Stimulated activated CD4-positive, alpha-beta T cell treated with anti-CD3 and anti-CD28 coated beads, Interleukin-1b, Interleukin-23, amount 100 ng/mL, for 48 hours (primary cell): Measurements from ENCODE around the gene SLC1A2.

Source experiments
- DNase-seq: peaks from one replicate; pipeline ENCODE4 v3.0.0-alpha.2; 2020

The SLC1A2 gene

DNA sequence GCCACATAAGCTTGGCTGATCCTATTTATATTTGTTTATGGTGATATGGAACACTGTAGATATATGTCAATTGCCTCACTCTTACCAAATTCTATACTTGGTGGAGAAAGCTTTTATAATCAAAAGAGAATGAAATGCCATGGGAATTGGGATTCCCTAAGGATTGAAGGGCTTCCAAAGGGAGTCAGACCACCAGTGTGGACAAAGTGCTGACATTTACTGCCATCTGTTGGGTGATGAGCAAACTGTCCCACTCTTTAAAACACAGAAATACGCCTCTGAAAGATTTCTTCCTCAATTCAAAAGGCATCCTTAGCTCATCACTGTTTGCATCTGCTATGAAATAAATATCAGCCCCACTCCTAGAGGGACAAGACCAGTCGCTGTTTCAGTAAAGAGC lies 7.1 kb downstream of the SLC1A2 start:
- no peak for DNase-seq

DNA sequence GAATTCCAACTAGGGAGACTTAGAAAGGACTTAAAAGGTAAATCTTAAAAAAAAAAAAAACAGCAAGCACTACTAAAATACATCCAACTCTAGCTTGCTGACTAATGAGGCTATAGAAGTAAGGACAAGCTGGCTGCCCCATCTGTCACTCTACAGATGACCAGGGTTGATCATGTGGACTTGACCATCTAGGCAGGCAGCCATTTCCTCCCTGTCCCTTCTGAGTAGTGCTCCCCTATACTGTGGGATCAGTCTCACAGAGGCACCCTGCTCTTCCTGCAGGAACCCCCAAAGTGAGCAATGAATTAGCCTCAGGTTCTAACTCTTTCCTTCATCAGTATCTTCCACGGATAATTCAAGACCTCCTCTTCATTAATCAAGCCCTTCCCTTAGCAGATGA lies 12.3 kb downstream of the SLC1A2 start:
- DNase-seq = no peak

DNA sequence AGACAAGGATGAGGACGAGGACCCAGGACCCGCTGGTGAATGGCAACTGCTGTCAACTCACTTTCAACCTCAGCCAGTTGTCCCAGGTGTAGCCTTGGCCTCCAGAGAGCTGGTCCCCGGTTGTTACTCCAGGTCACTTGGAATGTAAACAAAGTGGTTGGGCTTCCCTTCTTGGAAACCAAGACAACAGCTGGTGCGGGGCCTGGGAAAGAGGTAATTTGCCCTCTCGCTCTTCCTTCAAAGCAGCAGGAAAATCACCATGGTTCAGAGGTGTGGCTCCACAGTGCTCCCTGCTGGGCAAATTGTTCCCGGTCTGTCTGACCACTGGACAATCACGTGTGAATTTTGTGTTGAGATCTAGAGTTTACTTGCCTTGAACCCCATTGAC lies 15.0 kb downstream of the SLC1A2 start:
- DNase-seq = no peak

DNA sequence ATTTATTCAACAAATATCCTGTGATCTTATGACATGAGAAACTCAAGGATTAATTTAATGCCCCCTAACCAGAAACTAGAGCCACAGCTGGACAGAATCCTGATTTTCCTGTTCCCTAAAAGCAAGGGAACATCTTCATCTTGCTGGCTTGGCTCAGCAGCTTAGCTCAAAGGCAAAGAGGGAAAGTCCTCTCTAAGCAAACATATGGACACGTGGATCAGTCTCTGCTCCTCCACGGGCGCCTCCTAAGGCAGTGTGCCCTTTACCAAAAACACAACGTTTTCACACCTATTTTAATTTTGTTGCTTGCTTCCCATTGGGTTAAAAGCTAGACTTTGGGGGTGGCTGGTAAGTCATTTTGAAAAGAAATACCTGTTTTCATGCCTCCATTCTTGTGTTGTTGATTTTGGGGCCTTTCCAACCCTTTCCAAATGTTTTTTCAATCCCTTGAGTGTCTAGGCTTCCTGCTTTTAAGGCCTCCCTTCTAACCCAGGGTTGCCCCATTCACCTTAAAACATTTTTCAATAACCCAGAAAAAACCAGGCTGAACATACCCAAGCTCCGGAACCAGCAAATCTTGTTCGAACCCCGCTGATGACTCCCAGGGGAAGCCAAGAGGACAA lies 15.5 kb downstream of the SLC1A2 start:
- DNase-seq = no peak

DNA sequence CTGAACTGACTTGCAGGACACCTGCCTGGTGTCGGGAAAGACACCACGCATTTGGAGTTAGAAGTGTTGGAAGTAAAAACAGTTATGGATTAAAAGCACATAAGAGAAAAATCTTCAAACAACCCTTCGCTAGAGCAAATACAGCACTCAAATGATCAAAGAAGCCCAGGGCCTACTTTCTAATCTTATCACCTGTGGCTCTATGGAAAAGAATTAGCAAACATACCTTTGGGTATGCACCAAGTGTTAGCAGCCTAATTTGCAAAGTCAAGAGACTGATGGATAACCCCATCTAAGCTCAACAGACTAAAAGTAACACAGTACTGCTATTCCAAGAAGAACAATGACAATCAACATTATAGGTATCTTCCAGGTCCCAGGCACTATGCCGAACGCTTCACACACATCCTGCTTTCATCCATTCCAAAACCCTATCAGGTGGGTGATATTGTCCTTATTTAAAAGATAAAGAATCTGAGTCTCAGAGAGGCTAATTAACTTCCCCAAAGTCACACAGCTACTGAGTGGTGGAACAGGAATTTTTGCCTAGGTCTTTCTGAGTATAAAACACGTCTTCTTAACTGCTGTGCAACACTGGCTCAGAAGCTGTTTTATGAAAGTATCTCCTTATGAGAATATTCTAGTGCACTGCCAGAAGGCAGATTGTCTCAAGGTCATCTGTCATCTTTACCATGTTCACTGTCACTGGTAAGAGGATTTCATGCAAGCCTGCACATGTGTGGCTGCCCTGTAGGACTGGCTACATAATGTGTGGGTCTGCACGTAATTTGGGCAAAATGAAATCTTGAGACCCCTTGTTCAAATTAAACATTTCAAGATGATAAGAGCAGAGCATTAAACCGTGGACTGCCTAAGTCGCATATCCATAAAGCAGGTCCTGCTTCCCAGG lies 16.4 kb downstream of the SLC1A2 start:
- no peak for DNase-seq

DNA sequence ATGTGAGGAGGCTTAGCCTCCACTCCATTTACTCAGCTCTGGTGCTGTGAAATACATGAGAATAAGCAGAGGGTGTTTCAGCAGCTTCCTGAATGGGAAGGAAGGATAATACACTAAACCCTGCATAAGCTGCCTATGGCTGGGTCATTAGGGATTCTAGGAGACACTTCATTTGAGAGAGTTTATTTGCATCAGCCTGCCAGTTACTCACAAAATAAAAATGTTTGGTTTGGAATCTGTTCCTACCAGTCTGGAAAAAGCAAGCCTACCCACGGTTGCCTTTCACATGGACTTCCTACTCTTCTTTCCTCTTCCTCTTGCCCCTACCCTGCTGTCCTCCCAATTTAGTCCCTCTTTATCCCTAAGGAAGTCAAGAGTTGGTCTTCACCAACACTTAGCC lies 20.5 kb downstream of the SLC1A2 start:
- DNase-seq = no peak

DNA sequence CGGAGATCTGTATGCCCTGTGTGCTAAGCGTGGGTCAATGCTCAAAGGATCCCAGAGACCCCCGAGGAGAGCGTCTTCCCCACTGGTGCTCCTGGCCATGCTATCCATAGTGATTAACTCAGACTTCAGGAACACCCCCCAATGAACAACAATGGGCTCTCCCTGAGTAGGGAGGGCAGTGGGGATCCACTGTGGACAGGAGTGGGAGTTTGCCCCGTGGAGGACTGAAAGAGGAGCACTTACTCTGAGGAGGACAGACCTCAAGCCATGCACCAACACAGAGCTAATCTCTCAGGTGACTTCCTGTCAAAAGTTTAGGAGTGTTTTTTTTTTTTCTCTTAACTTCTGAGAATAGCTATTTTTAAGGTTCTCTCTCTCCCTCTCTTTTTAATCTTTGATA lies 24.4 kb downstream of the SLC1A2 start:
- no peak for DNase-seq

DNA sequence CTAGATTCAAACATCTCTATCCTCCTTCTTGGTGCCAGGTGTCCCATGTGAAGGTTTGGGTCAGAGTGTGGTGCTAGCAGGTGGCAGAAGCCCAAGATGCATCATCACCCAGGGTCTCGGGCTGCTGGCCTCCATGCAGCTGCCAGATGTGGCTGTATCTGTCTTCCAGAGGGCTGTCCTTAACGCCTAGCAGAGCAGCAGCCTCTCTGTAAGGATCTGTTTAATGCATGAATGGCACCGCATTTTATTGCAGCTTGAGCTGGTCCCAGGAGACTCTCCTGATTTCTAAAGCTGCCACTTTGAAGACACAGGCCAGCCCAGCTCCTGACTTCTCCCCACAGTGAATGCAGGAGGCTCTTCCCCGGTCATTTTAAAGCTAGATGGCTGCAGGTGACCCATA lies 26.3 kb downstream of the SLC1A2 start:
- DNase-seq = no peak

DNA sequence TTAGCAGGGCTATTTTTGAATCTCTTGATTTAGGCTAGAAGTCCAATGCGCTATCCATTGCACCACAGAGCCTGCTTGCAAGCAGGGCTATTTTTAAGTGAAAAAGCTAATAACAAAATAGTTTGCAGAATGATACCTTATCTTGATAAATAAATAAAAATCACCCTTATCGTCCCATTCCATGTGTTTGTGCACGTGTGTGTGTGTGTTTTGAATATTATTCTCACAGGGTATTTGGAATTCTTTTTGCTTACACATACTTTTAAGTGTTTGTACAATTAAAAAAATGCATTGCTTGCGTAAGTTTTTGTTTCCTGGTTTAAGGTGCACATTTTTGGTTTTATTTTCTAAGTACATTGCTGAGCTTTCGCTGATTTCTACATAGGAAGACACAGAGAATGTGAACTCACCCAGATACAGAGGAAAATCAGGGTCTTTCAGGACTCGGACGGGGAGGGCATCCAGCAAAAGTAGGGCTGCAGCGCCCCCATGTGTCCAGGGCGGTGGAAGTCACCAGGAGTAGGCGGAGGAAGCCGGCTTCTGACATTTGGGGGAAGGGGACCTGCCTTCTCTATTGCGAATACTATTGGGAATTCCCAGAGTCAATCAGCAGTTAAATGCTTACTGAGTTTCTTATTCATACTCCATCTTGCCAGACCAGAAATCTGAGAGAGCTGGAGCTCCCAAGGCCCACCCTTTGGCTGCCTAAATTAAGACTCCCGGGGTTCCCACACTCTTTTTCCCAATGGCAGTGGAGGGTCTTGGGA lies 27.3 kb downstream of the SLC1A2 start:
- DNase-seq = peak; percentile 81

DNA sequence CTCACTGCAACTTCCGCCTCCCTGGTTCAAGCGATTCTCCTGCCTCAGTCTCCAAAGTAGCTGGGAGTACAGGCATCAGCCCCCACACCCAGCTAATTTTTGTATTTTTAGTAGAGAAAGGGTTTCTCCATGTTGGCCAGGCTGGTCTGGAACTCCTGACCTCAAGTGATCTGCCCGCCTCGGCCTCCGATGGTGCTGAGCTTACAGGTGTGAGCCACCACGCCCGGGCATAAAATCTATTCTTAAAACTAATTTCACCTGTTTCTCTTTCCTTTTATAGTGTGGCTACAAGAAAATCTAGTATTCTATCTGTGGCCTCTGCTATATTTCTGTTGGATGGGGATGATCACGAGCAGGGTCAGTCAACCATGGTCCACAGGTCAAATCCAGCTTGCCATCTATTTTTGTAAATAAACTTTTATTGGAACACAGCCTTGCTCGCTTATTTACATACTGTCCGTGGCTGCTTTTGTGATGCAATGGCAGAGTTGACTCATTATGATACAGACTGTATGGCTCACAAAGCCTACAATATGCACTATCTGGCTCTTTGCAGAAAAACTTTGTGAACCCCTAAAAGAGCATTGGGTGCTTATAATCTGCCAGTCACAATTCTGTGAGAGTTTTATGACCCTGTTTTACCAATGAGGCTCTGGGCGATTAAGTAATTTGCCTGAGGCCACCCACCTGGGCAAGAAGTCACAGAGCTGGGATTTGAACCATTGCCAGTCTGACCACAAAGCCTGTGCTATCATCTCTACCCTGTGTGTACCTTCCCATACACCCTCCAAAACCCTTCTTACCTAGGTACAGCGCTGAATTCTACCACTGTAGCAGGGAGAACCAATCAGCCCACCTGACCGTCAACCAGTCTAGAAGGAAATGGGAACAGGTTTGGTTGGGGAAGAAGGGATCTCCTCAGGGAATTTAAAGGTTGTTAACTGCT lies 28.3 kb downstream of the SLC1A2 start:
- DNase-seq = peak; percentile 50

DNA sequence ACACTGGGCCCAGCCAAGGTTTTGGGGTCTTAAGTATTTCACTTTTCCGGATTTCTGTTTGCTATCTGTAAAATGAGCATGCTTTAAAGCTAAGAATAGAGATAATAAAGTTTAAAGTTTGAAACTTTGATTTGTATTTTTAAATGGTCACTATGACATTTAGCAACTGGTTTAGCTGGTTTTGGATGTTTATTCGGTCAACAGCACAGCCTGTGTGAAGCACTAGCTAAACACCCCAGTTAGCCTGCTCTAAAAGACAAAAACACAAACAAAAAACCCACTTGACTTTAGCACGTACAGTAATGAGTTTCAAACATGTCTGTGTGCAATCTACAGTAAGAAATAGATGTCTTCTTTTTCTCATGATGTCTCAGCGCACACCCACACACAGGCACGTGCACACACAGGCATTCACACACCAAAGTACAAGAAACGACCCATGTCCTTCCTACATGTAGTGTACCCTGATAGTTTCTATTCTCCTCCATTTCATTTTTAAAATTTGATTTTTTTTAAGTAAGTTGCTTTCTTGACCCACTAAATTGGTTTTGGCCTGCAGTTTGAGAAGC lies 29.4 kb downstream of the SLC1A2 start:
- peak; percentile 60 for DNase-seq

DNA sequence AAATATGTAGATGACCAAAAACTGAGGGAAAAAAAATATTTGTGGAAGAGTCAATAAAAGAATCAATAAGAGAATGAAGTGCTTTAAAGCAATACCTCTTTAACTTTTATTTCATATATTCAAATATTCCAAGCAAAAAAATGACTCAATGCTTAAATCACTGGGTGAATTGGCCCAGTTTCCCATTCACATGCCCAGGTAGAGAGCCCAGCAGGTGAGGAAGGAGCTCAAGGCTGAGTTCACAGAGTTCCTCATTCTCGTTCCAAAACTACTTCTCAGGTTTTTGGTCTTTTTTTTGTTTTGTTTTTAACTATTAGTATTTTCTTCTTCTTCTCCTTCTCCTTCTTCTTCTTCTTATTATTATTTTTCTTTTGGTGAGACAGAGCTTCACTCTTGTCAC lies 30.2 kb downstream of the SLC1A2 start:
- no peak for DNase-seq

DNA sequence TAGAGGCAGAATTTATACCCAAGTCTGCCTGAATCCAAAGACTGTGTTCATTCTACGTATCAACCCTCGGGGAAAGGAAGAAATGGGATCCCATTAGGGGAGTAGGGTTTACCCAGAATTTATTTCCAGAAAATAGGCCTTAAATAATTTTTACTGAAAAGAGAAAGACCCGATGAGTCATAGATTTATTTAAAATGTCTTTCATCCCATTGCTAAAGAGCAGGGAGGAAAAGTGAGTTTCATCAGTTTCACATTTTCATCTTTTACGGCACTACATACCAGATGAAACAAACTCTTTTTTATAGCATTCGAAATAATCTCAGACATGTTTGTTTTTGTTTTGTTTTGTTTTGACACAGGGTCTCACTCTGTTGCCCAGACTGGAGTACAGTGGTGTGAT lies 31.3 kb downstream of the SLC1A2 start:
- DNase-seq = no peak

DNA sequence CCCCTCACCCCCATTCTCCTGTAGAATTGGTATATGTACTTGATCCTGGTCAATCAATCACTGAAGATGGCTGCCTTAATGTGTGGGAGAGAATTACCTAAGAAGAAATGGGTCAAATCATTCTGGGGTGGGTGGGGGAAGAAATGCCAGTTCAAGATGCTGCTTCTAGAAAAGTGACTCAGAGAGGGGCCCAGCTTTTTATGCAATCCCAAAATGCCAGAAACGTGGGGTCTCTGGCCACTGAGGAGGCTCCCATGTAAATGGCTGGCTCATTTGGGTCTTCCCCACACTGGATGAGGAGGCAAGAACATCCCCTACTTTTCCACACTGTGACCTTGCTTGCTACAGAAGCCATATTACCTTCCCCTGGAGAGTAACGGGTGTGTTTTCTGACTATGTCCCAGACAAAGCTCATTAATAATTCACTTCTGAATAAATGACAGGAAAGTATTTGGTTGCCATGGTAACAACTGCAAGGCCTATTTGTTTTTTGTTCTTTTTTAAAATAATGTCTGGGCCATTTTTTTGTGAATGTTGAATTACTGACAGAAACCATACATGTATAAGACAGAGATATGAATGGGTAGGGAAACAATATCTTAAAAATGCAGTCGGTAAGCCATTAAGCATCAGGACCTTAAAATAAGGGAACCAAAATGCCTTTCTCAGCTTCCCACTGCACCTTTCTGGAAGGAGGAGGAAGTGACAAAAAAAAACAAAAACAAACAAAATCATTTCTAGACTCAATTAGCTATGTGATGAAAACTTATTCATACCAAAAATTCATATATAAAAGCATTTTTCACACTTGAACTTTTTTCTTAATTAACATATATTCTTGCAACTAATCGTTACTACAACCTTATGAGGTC lies 32.0 kb downstream of the SLC1A2 start:
- no peak for DNase-seq

DNA sequence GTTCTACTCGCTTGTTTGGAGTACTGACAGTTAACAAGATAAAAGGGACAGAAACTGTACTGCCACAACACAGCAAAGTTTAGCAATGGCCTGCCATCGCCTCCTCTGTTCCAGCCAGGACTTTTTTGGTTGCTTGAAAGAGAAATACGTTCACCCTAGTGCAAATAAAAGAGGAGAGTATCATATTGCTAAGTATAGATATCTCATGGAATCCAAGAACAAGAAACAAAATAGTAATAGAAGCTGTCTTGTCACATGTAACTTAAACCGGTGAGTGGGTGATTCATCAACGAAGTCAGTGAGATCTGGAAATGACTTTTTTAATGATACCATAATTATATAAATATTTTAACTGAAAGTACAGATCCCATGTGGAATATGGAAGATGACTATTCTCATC lies 35.4 kb downstream of the SLC1A2 start:
- DNase-seq = no peak

DNA sequence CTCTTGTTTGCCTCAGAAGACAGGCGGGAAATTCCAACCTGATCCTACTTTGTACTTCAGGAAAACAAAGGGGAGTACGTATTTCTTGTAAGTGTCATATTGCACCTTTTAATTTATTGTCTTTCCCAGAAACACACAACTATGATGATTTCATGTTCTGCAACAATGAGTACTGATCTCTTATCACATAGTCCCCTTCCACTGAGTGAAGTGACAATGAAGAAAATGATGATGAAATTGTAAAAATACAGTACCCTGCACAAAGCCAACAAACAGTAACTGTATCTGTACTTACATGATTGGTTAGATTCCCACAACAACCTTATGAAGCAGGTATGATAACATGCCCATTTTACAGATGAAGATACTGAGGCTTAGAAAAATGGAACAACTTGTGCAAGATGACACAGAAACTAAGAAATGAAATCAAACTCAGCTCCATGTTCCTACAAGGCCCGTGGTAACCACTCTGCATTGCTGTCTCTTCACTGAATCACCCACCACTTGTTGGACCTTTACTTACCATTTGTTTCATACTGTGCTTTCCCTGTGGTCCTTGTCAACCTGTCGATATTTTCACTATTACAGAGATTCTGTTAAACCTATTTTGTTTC lies 37.5 kb downstream of the SLC1A2 start:
- DNase-seq = no peak

DNA sequence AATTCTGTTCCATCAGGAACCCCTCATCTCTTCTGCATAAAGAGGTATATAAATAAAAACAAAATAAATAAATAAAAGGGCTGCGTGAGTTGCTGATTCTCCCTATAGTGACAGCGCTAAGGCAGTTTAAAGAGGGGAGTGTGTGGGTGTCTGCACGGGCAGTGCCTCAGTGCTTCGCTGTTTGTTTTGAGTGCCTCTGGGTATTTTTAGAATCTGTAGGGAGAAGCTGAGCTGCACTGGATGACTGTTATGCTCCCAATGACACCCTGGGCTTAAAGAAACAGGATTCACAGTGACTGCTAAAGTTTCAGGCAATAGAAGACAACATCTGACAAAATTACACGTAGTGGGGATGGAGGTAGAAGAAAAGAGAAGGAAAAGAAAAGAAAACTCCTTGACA lies 38.8 kb downstream of the SLC1A2 start:
- DNase-seq = no peak

DNA sequence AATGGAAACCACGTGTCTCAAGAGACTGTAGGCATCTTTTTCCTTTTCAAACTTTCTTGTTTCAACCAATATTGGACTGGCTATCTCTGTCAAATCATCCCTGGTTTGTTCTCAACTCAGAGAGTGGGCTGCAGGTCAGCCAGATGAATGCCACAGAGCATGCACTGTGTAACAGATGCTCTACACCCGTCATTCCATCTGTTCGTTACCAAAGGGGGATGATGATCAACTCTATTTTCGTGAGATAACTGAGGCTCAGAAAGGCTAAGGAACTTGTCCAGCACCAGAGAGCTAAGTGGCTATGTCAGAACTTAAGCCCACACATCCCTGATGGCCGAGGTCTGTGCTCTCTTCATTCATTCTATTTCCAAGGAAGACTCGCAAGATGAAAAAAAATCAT lies 42.1 kb downstream of the SLC1A2 start:
- DNase-seq = no peak

DNA sequence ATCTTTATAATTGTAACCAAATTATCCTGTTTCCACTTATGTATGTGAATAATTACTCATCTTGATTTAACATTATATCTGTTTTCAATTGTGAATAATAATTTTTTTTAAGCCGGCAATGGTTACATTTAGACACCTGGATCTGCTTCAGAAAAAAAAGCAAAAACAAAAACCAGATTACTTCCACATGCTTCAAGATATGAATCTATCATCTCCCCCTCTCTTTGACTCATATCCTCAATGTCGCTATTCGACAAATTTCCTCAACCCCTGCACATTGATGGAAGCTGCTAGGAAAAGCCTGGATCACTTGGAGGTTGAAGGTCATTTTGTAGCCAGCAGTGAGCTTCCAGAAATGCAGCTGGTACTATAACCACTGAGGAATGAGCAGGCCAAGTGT lies 42.7 kb downstream of the SLC1A2 start:
- DNase-seq = no peak

DNA sequence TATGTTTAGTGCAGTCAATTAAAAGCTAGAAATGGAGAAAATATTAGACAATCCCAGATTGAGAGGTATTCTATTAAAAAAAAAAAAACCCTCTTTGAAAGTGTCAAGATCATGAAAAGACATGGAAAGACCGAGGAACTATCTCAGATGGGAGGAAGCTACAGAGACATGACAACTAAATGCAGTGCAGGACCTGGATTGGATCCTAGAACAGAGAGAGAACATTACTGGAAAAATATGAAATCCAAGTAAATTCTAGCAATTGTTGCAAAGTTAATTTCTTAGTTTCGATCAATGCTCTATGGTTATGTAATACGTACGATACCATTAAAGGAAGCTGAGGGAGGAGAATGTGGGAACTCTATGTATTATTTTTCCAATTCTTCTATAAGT lies 43.2 kb downstream of the SLC1A2 start:
- DNase-seq = no peak
